Small intestine (tissue), 7 donors: ENCODE data around the gene IGFL4. TPM values are rescaled to one million over a fixed set of nuclear protein-coding genes. Genes with fewer than 3 reads are reported as not detected.

ENCODE experiments used
- DNase-seq, 2 donors: peaks; one replicate each; pipeline versions ENCODE4 v3.0.0 to v3.0.0-alpha.2; 2013
- FAIRE-seq: peaks from 2 replicates; lab custom pipeline; 2012; peaks lifted over from hg19 to GRCh38; lab: Jason Lieb, UNC
- H3K27ac ChIP-seq, 3 donors: one replicate each; pipeline ENCODE4 v1.5.1; 2013; ENCODE audit warnings: low read length in 2 of 3, mild to moderate bottlenecking in 2 of 3, control low read depth in 1 of 3, inconsistent platforms in 1 of 3, low read depth in 1 of 3, moderate library complexity in 1 of 3
- H3K27me3 ChIP-seq, 3 donors: one replicate each; pipeline ENCODE4 v1.6.1; 2013; ENCODE audit warnings: low read length in 3 of 3, inconsistent platforms in 1 of 3; ENCODE audit not compliant: control insufficient read depth in 3 of 3, insufficient read depth in 3 of 3
- H3K36me3 ChIP-seq, 3 donors: one replicate each; pipeline ENCODE4 v1.6.1; 2013; ENCODE audit warnings: low read length in 3 of 3, inconsistent platforms in 1 of 3, low read depth in 1 of 3, mild to moderate bottlenecking in 1 of 3, moderate library complexity in 1 of 3; ENCODE audit not compliant: control insufficient read depth in 3 of 3, insufficient read depth in 2 of 3
- H3K4me1 ChIP-seq, 3 donors: one replicate each; pipeline ENCODE4 v1.6.1; 2013; ENCODE audit warnings: low read length in 2 of 3, inconsistent platforms in 1 of 3, low read depth in 1 of 3, mild to moderate bottlenecking in 1 of 3, moderate library complexity in 1 of 3; ENCODE audit not compliant: control insufficient read depth in 3 of 3, insufficient read depth in 2 of 3
- H3K4me3 ChIP-seq, 3 donors: one replicate each; pipeline ENCODE4 v1.5.1; 2013; ENCODE audit warnings: low read length in 3 of 3, control low read depth in 1 of 3, inconsistent platforms in 1 of 3, low read depth in 1 of 3, mild to moderate bottlenecking in 1 of 3, moderate library complexity in 1 of 3
- H3K9me3 ChIP-seq, 2 donors: one replicate each; pipeline ENCODE4 v1.6.1; 2013; ENCODE audit warnings: low read depth in 1 of 2, low read length in 1 of 2; ENCODE audit not compliant: control insufficient read depth in 2 of 2, insufficient read depth in 1 of 2
- WGBS, 3 donors: extraction: QIAGEN DNeasy Blood & Tissue Kit; methylation state at CpG; one replicate each; pipeline ENCODE4 v1.1.7; 2013; 5-methylcytosine and 5-hydroxymethylcytosine counted together
- polyA plus RNA-seq, 4 donors: library from polyadenylated mRNA; stranded (reverse) in 3 of 4; unstranded in 1 of 4; fragments of 200-250 nt in 3 of 4; fragments of 120-200 nt in 1 of 4; gene quantifications; one replicate each; pipeline versions ENCODE4 v1.2.1 to v1.2.3, GENCODE V29; 2013
- donor health status: healthy with polysubstance abuse.
- donor health status: control.
- donor health status: control.
- donor health status: Bipolar disorder and iron deficiency.
- donor health status: healthy.

IGFL4 gene
- polyA plus RNA-seq, 4 donors: 0.03 to 1.2 TPM; not detected in 2

DNA sequence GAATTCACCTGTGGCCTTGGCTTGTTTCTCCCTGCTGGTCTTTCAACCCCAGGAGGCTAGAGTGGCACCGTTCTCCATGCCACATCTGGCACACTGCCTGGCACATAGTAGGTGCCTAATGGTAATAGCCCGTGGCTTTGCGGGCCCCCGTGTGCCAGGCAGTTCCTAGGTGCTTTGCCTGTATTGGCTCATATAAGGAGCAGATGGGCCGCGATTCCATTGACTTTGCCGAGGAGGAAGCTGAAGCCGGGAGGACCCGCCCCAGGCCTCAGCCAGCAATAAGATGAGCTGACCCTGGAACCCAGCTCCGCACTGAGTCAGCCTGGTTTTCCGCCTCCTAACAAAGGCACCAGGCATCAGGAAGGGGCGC is 18.8 kb downstream of the IGFL4 start:
- Histone ChIP-seq H3K27me3 (peaks cover 4 to 24% (median 7%) of the 10 kb centered on the region in 3 donors), H3K9me3 (no peaks in the 10 kb centered on the region), H3K27ac (no peak overlapping the region), H3K36me3 (peaks cover 0 to 25% (median 0%) of the 10 kb centered on the region in 3 donors), H3K4me1 (no peaks in the 10 kb centered on the region), H3K4me3 (no peak overlapping the region)
- no peak for FAIRE-seq
- DNase-seq: no peak
- WGBS, 3 donors: 11 to 44% (median 25%) methylated on average over 12 of the region's 12 CpGs

DNA sequence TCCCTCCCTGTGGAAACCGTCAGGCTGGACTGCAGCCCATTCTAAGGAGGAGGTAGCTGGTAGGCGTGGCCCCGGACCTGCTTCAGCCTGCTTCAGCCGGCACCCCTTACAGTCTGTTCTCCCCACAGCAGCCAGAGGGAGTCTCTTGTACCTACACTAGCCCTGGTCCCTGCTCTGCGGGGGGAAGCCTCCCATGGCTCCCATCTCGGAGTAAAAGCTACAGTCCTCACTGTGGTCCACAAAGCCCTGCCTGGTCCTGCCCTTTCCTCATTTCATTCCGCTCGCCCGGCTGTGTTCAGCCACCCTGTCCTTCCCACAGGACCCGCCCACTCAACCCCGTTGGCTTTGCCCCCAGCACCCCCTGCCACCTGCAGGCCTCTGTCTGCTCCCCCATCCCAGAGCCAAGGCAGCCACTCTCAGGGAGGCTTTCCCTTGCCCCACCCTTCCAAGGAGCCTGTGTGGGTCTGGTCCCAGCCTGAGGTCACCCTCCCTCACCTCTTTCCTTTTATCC is 19.2 kb downstream of the IGFL4 start:
- H3K9me3 ChIP-seq: no peaks in the 10 kb centered on the region
- H3K27me3 ChIP-seq: peaks cover 4 to 24% (median 7%) of the 10 kb centered on the region in 3 donors
- no peak for DNase-seq
- no peak overlapping the region for H3K4me3 ChIP-seq
- H3K4me1 ChIP-seq: no peaks in the 10 kb centered on the region
- peaks cover 0 to 25% (median 0%) of the 10 kb centered on the region in 3 donors for H3K36me3 ChIP-seq
- no peak for FAIRE-seq
- WGBS, 3 donors: 17 to 56% (median 41%) methylated on average over 11 of the region's 11 CpGs
- no peak overlapping the region for H3K27ac ChIP-seq

DNA sequence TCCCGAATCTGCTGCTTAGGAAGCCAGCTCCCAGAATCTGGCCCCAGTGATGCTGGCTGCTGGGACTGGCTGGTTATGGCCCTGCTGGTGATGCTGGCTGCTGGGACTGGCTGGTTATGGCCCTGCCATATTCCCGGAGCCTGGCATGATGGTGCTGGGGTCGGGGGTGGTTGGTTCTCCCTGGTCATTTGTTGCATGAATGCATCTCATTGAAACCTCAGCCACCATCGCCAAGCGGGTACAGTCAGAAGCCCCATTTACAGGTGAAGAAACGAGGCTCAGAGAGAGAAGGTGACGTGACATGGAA is 20.0 kb downstream of the IGFL4 start:
- Histone ChIP-seq H3K36me3 (peaks cover 0 to 25% (median 0%) of the 10 kb centered on the region in 3 donors), H3K4me3 (no peak overlapping the region), H3K27me3 (peaks cover 4 to 31% (median 7%) of the 10 kb centered on the region in 3 donors), H3K27ac (no peak overlapping the region), H3K9me3 (no peaks in the 10 kb centered on the region), H3K4me1 (peaks cover 0 to 5% (median 0%) of the 10 kb centered on the region in 3 donors)
- WGBS, 3 donors: 77 to 91% (median 78%) methylated on average over 7 of the region's 7 CpGs
- FAIRE-seq (no peak), DNase-seq (no peak)

DNA sequence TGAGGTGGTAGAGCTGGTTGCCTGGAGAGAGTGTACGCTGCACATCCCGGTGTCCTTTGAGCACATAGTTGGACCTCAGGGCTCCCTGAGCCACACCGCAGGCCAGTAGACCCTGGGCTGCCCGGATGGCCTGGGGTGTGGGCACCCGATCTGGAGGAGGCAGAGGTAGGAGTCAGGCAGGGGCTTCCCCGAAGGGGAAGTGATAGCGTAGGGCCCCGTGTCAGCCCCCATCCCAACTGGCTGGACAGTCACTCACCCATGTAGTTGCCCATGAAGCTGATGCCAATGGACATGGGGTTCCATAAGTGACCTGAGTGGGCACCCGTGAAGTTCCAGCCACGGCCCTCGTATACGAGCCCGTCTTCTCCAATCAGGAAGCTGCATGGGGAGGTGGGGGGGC is 21.5 kb downstream of the IGFL4 start:
- DNase-seq (no peak), FAIRE-seq (no peak)
- peaks cover 7 to 42% (median 9%) of the 10 kb centered on the region in 3 donors for H3K27me3 ChIP-seq
- no peak overlapping the region for H3K4me3 ChIP-seq
- H3K4me1 ChIP-seq: peaks cover 0 to 14% (median 2%) of the 10 kb centered on the region in 3 donors
- H3K36me3 ChIP-seq: peaks cover 0 to 25% (median 0%) of the 10 kb centered on the region in 3 donors
- H3K27ac ChIP-seq: no peak overlapping the region
- H3K9me3 ChIP-seq: no peaks in the 10 kb centered on the region
- WGBS, 3 donors: 88 to 92% (median 92%) methylated on average over 9 to 13 of the region's 13 CpGs

DNA sequence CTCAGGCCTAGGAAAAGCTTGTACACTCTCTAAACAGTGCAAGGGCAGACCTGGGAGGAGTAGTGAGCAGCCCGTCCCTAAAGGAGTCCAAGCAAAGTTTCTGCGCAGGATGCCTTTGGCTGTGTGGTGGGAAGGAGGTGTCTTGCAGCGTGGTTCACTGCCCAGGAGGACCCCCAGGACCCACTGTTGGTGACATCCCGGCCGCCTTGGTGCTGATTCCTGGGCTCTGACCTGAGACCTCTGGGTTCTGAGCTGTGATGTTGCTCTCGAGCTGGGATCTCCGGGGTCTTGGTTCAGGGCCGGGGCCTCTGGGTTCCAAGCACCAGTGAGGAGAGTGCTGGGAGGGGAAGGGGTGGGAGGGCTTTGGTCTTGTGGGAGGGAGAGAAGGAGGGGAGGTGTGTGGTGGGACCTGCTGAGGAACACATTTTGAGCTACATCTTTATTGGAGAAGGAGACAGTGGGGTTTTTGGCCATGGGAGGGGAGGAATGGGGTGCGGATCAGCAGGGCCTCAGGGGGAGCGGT is 22.0 kb downstream of the IGFL4 start:
- H3K36me3 ChIP-seq: peaks cover 0 to 25% (median 0%) of the 10 kb centered on the region in 3 donors
- no peak overlapping the region for H3K27ac ChIP-seq
- 96 to 99% (median 98%) methylated on average over 10 of the region's 10 CpGs for WGBS, 3 donors
- no peaks in the 10 kb centered on the region for H3K9me3 ChIP-seq
- no peak overlapping the region for H3K4me3 ChIP-seq
- peaks cover 0 to 14% (median 2%) of the 10 kb centered on the region in 3 donors for H3K4me1 ChIP-seq
- FAIRE-seq (no peak), DNase-seq (no peak)
- peaks cover 7 to 42% (median 9%) of the 10 kb centered on the region in 3 donors for H3K27me3 ChIP-seq

DNA sequence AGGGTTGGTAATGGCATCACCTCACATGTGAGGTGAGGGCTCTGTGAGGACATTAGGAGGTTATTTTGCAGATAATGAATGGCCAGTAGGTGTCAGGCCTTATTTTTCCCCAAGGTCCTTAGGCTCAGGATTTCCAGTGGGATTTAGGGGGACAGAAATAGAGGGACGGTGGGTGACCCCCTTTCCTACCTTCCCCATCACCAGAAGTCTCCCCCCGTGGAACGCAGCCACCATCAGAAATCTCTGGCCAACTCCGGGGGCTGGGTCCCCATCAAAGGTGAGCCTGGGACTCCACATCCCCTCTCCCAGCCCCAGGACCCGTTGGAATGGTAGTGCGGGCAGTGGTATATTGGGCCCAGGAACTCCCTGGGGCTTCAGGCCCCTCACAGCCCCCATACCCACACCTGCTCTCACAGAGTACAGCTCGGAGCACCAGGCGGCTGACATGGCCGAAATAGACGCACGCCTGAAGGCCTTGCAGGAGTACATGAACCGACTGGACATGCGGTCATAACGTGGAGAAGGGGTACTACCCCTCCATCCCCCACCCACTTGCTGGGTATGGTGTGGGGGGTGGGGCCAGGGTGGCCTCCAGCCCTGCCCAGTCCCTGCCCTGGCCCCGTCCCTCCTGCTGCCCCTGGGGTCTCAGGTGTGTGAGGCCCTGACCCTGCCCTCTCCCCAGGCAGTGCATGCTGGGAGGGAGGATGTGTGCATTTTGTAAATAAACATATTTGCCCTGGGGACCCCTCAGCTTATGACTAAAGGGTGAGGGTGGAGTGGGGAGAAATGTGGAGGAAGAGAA is 22.7 kb downstream of the IGFL4 start:
- Histone ChIP-seq H3K4me3 (no peak overlapping the region), H3K4me1 (peaks cover 0 to 14% (median 2%) of the 10 kb centered on the region in 3 donors), H3K9me3 (no peaks in the 10 kb centered on the region), H3K27me3 (peaks cover 7 to 40% (median 7%) of the 10 kb centered on the region in 3 donors), H3K27ac (no peak overlapping the region), H3K36me3 (peaks cover 0 to 25% (median 0%) of the 10 kb centered on the region in 3 donors)
- FAIRE-seq (no peak), DNase-seq (no peak)
- 93 to 96% (median 95%) methylated on average over 15 of the region's 15 CpGs for WGBS, 3 donors

DNA sequence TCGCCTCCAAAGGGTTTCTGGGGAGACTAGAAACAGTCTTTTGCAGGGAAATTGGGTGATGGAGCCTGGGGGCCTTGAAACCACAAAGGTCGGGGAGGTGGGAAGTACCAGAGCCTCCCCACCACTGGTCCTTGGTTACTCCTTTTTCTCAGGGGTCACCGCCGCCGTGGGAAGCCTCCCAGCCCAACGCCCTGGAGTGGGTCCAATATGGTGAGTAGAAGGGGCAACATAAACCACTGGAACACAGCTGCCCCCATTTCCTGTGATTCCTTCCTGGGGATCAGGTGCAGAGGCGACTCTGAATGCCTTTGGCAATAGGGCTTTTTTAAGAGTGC is 23.7 kb downstream of the IGFL4 start:
- Histone ChIP-seq H3K9me3 (no peaks in the 10 kb centered on the region), H3K27me3 (peaks cover 0 to 32% (median 5%) of the 10 kb centered on the region in 3 donors), H3K4me1 (peaks cover 0 to 14% (median 2%) of the 10 kb centered on the region in 3 donors), H3K27ac (no peak overlapping the region), H3K4me3 (no peak overlapping the region), H3K36me3 (peaks cover 0 to 25% (median 0%) of the 10 kb centered on the region in 3 donors)
- no peak for FAIRE-seq
- no peak for DNase-seq
- 40 to 47% (median 42%) methylated on average over 7 of the region's 7 CpGs for WGBS, 3 donors

DNA sequence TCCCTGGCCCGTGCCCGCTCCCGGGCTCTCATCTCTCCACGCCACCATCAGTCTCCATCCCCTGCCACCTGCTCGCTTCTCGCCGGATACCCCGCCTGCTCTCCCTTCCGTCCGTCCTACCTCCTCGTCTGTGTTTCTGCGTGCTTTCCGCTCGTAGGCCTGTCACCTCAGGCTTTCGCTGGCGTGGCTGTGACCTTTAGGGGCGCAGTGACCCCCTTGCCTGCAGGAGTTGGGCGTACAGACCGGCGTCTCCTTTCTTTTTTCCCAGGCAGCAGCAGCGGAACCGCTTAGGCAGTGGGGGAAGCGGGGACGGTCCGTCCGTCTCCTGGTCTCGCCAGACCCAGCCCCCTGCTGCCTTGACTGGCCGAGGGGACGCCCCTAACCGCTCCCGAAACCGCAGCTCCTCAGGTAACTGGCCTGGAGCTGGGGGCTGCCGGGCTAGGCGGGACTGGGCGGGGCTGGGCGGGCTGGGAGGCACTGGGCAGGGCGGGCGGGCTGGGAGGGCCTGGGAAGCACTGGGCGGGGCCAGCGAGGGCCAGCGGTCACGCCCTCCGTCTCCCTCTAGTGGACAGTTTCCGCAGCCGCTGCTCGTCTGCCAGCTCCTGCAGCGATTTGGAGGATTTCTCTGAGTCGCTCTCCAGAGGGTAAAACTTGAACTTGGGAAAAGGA is 24.2 kb downstream of the IGFL4 start:
- Histone ChIP-seq H3K27ac (no peak overlapping the region), H3K4me3 (peak overlapping the region in 2 of 3 donors; percentile 38 to 64)
- FAIRE-seq: no peak

More for the DNA sequence above, 24.2 kb downstream of the IGFL4 start:
- peak; percentile 80 to 90 for DNase-seq
- H3K36me3 ChIP-seq: peaks cover 0 to 30% (median 0%) of the 10 kb centered on the region in 3 donors
- peaks cover 0 to 28% (median 5%) of the 10 kb centered on the region in 3 donors for H3K27me3 ChIP-seq
- peaks cover 0 to 14% (median 2%) of the 10 kb centered on the region in 3 donors for H3K4me1 ChIP-seq
- H3K9me3 ChIP-seq: no peaks in the 10 kb centered on the region
- WGBS, 3 donors: 1 to 2% (median 1%) methylated on average over 39 to 48 of the region's 48 CpGs
